ENCODE data around the gene IL4R. TPM values are rescaled to one million over a fixed set of nuclear protein-coding genes. Genes with fewer than 3 reads are reported as not detected.

Gene IL4R
- total RNA-seq, 1 experiment from 2014 or later: 25.1 TPM

DNA sequence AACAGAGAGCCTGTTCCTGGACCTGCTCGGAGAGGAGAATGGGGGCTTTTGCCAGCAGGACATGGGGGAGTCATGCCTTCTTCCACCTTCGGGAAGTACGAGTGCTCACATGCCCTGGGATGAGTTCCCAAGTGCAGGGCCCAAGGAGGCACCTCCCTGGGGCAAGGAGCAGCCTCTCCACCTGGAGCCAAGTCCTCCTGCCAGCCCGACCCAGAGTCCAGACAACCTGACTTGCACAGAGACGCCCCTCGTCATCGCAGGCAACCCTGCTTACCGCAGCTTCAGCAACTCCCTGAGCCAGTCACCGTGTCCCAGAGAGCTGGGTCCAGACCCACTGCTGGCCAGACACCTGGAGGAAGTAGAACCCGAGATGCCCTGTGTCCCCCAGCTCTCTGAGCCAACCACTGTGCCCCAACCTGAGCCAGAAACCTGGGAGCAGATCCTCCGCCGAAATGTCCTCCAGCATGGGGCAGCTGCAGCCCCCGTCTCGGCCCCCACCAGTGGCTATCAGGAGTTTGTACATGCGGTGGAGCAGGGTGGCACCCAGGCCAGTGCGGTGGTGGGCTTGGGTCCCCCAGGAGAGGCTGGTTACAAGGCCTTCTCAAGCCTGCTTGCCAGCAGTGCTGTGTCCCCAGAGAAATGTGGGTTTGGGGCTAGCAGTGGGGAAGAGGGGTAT lies 48.9 kb downstream of the IL4R start:
- intact Hi-C loops (cut with micrococcal nuclease): no loop called here
- BruUV-seq (replicated peaks): no TSS peak
- peaks cover 26% of the 10 kb centered on the region for H3K4me1 ChIP-seq (ENCODE audit: insufficient read depth, low read length)
- H3K9me2 ChIP-seq (replicated peaks; ENCODE audit: low read length): no peaks in the 10 kb centered on the region
- ATAC-seq (no peak), DNase-seq (no peak)
- no peak overlapping the region for H3K27ac ChIP-seq (ENCODE audit: low read length)
- ChIA-PET POLR2A (ENCODE audit: unreplicated experiment) (no interaction called here), CTCF (no interaction called here)
- H2AFZ ChIP-seq (ENCODE audit: low read length): no peak overlapping the region
- H3K36me3 ChIP-seq (ENCODE audit: low read depth, low read length): peaks cover 7% of the 10 kb centered on the region
- H3K9me3 ChIP-seq (ENCODE audit: low read length): no peaks in the 10 kb centered on the region
- no peaks in the 10 kb centered on the region for H3K27me3 ChIP-seq (ENCODE audit: low read length)
- H3F3A ChIP-seq (ENCODE audit: low read length, unreplicated experiment): no peaks in the 10 kb centered on the region
- no peak overlapping the region for H3K4me3 ChIP-seq (ENCODE audit: low read length)
- H3K4me2 ChIP-seq (ENCODE audit: low read length): no peak overlapping the region
- H3K79me2 ChIP-seq (ENCODE audit: low read length): no peaks in the 10 kb centered on the region
- no peak overlapping the region for H3K9ac ChIP-seq (ENCODE audit: low read length)
- H4K20me1 ChIP-seq (ENCODE audit: low read length): no peaks in the 10 kb centered on the region
- TF ChIP-seq CTCF (conservative IDR thresholded peaks at IDR 0.05; ENCODE audit: low read depth, low read length) (no peak), EZH2phosphoT487 (IDR thresholded peaks at IDR 0.05; ENCODE audit: borderline replicate concordance, low read length) (no peak), EZH2 (IDR thresholded peaks at IDR 0.05; ENCODE audit: low read length, unreplicated experiment) (no peak)

DNA sequence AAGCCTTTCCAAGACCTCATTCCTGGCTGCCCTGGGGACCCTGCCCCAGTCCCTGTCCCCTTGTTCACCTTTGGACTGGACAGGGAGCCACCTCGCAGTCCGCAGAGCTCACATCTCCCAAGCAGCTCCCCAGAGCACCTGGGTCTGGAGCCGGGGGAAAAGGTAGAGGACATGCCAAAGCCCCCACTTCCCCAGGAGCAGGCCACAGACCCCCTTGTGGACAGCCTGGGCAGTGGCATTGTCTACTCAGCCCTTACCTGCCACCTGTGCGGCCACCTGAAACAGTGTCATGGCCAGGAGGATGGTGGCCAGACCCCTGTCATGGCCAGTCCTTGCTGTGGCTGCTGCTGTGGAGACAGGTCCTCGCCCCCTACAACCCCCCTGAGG lies 49.5 kb downstream of the IL4R start:
- BruUV-seq (replicated peaks): no TSS peak
- H3K27ac ChIP-seq (ENCODE audit: low read length): peak overlapping the region; percentile 98
- intact Hi-C loops (cut with micrococcal nuclease): no loop called here
- TF ChIP-seq EZH2phosphoT487 (IDR thresholded peaks at IDR 0.05; ENCODE audit: borderline replicate concordance, low read length): no peak
- no peak for TF ChIP-seq CTCF (conservative IDR thresholded peaks at IDR 0.05; ENCODE audit: low read depth, low read length)
- TF ChIP-seq EZH2 (IDR thresholded peaks at IDR 0.05; ENCODE audit: low read length, unreplicated experiment): no peak
- peaks cover 7% of the 10 kb centered on the region for H3K36me3 ChIP-seq (ENCODE audit: low read depth, low read length)
- no peaks in the 10 kb centered on the region for H3F3A ChIP-seq (ENCODE audit: low read length, unreplicated experiment)
- no peak overlapping the region for H3K4me2 ChIP-seq (ENCODE audit: low read length)
- H3K4me3 ChIP-seq (ENCODE audit: low read length): no peak overlapping the region
- no peak overlapping the region for H3K9ac ChIP-seq (ENCODE audit: low read length)
- H2AFZ ChIP-seq (ENCODE audit: low read length): no peak overlapping the region
- POLR2A ChIA-PET (ENCODE audit: unreplicated experiment): no interaction called here
- no peaks in the 10 kb centered on the region for H4K20me1 ChIP-seq (ENCODE audit: low read length)
- no peaks in the 10 kb centered on the region for H3K9me3 ChIP-seq (ENCODE audit: low read length)
- DNase-seq (no peak), ATAC-seq (no peak)
- no peaks in the 10 kb centered on the region for H3K27me3 ChIP-seq (ENCODE audit: low read length)
- H3K4me1 ChIP-seq (ENCODE audit: insufficient read depth, low read length): peaks cover 26% of the 10 kb centered on the region
- no peaks in the 10 kb centered on the region for H3K9me2 ChIP-seq (replicated peaks; ENCODE audit: low read length)
- CTCF ChIA-PET: no interaction called here
- H3K79me2 ChIP-seq (ENCODE audit: low read length): no peaks in the 10 kb centered on the region

DNA sequence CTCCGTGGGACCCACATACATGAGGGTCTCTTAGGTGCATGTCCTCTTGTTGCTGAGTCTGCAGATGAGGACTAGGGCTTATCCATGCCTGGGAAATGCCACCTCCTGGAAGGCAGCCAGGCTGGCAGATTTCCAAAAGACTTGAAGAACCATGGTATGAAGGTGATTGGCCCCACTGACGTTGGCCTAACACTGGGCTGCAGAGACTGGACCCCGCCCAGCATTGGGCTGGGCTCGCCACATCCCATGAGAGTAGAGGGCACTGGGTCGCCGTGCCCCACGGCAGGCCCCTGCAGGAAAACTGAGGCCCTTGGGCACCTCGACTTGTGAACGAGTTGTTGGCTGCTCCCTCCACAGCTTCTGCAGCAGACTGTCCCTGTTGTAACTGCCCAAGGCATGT lies 50.0 kb downstream of the IL4R start:
- Histone ChIP-seq H3K79me2 (ENCODE audit: low read length) (no peaks in the 10 kb centered on the region), H3K4me3 (ENCODE audit: low read length) (no peak overlapping the region), H3K9ac (ENCODE audit: low read length) (peak overlapping the region; percentile 53), H3K27me3 (ENCODE audit: low read length) (no peaks in the 10 kb centered on the region), H3K27ac (ENCODE audit: low read length) (peak overlapping the region; percentile 98), H4K20me1 (ENCODE audit: low read length) (no peaks in the 10 kb centered on the region), H3K4me2 (ENCODE audit: low read length) (peak overlapping the region; percentile 48), H3K9me3 (ENCODE audit: low read length) (no peaks in the 10 kb centered on the region), H3K36me3 (ENCODE audit: low read depth, low read length) (peaks cover 1% of the 10 kb centered on the region), H3K9me2 (replicated peaks; ENCODE audit: low read length) (no peaks in the 10 kb centered on the region), H2AFZ (ENCODE audit: low read length) (no peak overlapping the region), H3K4me1 (ENCODE audit: insufficient read depth, low read length) (peaks cover 26% of the 10 kb centered on the region), H3F3A (ENCODE audit: low read length, unreplicated experiment) (no peaks in the 10 kb centered on the region)
- BruUV-seq (replicated peaks): no TSS peak
- intact Hi-C loops (cut with micrococcal nuclease): no loop called here
- TF ChIP-seq CTCF (conservative IDR thresholded peaks at IDR 0.05; ENCODE audit: low read depth, low read length) (no peak), EZH2 (IDR thresholded peaks at IDR 0.05; ENCODE audit: low read length, unreplicated experiment) (no peak), EZH2phosphoT487 (IDR thresholded peaks at IDR 0.05; ENCODE audit: borderline replicate concordance, low read length) (no peak)
- DNase-seq: peak; percentile 61
- no peak for ATAC-seq
- CTCF ChIA-PET: no interaction called here
- POLR2A ChIA-PET (ENCODE audit: unreplicated experiment): no interaction called here

All from PC-3 (cell line).